Medulla oblongata (tissue), 1 donor: ENCODE results near the gene CHPF.

Experiments
- DNase-seq: peaks from one replicate; pipeline ENCODE4 v3.0.0-alpha.2; 2015; ENCODE audit errors: extremely low spot score

CHPF gene

GRCh38 chr2:219496825-219497494, 46.6 kb downstream of the CHPF start:
- DNase-seq = no peak

- DNase-seq = no peak
Measured at GRCh38 chr2:219496247-219496824, 47.3 kb downstream of the CHPF start.

DNA sequence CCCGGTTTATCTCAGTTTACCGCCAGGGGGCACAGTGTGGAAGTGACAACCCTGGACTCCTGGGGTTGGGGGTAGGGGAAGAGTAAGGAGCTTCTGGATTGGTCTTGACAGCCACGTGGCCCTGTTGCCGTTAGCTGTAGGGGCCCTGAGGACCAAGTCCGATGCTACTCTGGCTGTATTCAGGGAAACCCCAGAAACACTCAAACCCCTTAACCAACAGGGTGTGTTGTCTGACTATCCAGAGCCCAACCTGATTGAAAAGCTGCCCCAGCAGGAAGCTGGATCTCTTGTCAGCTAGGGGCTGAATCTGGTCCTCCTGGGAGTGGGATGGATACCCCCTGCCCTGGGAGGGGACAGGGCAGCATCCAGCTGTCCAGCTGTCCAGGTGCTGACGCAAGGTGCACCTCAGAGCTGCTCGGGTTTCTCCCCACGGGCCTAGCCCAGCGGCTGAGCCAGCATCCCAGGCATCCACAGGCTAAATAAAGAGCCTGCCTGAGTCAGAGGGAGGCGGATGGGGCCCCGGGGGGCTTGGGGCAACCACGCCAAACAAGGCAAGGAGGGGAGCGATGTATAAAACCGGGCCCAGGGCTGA, 48.0 kb downstream of the CHPF start:
- DNase-seq = peak; percentile 78

DNA sequence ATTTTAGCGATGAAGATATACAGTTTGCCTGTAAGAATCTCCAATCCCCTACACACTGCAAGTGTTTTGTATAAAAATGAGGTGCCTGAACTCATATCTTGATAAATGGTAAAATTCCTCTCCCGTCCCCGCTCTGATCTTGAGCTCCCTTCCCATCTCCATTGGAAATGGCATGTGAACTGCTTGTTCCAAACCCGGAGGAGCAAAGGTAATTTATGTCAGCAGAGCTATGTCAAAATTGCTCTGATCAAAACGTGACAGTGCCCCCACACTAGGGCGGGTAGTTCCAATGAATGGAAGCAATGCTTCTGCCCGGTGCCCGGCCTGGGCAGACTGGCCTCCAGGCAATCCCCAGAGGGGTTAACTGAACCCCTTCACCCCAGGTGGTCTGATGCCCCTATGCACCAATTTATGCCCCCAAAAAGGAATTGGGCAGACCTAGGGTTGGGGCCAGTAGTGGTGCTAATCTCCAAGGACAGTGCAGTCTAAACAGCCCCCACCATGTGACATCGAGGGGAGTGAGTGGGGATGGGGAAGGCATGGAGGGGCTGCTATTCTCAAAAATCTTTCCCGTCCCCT, 48.6 kb downstream of the CHPF start:
- DNase-seq = no peak

- DNase-seq = no peak
Measured at GRCh38 chr2:219493086-219493485, 50.5 kb downstream of the CHPF start.

DNA sequence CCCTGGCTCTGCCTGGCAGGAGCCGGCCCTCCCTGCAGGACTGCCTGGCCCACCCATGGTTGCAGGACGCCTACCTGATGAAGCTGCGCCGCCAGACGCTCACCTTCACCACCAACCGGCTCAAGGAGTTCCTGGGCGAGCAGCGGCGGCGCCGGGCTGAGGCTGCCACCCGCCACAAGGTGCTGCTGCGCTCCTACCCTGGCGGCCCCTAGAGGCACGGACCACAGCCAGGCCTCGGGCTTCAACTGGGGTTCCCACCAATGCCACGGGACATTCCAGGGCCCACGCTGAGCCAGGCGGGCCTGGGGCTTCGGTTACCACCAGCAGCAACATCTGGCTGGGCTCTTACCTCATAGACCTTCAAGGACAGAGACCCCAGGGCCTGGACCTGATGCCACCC, 51.0 kb downstream of the CHPF start:
- no peak for DNase-seq

GRCh38 chr2:219491278-219491963, 52.2 kb downstream of the CHPF start:
- DNase-seq = no peak

GRCh38 chr2:219490600-219491130, 52.9 kb downstream of the CHPF start:
- no peak for DNase-seq

DNA sequence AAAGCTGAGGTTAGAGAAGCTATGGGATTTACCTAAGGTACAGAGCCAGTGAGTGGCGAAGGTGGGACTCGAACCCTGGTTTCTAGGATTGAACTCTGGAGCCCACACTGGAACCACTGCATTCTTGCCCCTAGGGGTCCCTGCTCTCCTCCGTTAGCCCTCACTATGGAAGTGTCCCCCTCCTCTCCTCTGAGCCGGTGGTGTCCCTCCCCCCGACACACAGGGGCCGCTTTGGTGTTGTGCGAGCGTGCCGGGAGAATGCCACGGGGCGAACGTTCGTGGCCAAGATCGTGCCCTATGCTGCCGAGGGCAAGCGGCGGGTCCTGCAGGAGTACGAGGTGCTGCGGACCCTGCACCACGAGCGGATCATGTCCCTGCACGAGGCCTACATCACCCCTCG, 53.4 kb downstream of the CHPF start:
- no peak for DNase-seq

DNA sequence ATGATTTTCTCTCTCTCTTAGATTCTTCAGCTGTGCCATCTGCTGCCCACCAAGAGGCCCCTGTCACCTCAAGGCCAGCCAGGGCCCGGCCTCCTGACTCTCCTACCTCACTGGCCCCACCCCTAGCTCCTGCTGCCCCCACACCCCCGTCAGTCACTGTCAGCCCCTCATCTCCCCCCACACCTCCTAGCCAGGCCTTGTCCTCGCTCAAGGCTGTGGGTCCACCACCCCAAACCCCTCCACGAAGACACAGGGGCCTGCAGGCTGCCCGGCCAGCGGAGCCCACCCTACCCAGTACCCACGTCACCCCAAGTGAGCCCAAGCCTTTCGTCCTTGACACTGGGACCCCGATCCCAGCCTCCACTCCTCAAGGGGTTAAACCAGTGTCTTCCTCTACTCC, 54.3 kb downstream of the CHPF start:
- no peak for DNase-seq
